DND-41 (cell line): ENCODE data around the gene SIDT2.

ENCODE experiments used
- CTCF ChIP-seq: IDR thresholded peaks from 2 replicates; pipeline ENCODE4 v1.5.1; 2012; ENCODE audit warnings: borderline replicate concordance, low read length, moderate library complexity, mild to moderate bottlenecking; ENCODE audit not compliant: poor library complexity, severe bottlenecking; ENCODE audit errors: extremely low read depth
- EZH2 ChIP-seq: IDR thresholded peaks from 3 replicates; pipeline ENCODE4 v1.6.1; 2012; ENCODE audit warnings: borderline replicate concordance, low read depth, mild to moderate bottlenecking, moderate library complexity, low read length, inconsistent platforms; ENCODE audit not compliant: severe bottlenecking

- no peak for TF ChIP-seq CTCF
- no peak for TF ChIP-seq EZH2
Observed at GRCh38 chr11:117159892-117160291, 18.7 kb upstream of the SIDT2 start.
